Mesodermal cell (in vitro differentiated cells): ENCODE data around the gene SLC26A11.
"Not testable (repeated sequence)": the region's sequence is repeated elsewhere in the genome, so short reads cannot be mapped to it uniquely, and the experiment has no call there.

Experiments used
- H3K27ac ChIP-seq: 2 replicates; pipeline ENCODE4 v1.7.0; 2013; ENCODE audit warnings: mild to moderate bottlenecking, low read depth, low read length, moderate library complexity; ENCODE audit not compliant: severe bottlenecking
- H3K36me3 ChIP-seq: 2 replicates; pipeline ENCODE4 v1.7.1; 2013; ENCODE audit warnings: mild to moderate bottlenecking, low read length, moderate library complexity; ENCODE audit not compliant: control insufficient read depth, insufficient read depth
- H3K4me1 ChIP-seq: one replicate; pipeline ENCODE4 v1.7.1; 2013; ENCODE audit warnings: mild to moderate bottlenecking, low read length; ENCODE audit not compliant: insufficient read depth, control insufficient read depth, poor library complexity, severe bottlenecking
- H3K4me3 ChIP-seq: 2 replicates; pipeline ENCODE4 v1.7.0; 2013; ENCODE audit warnings: low read length, control low read depth, mild to moderate bottlenecking; ENCODE audit not compliant: insufficient read depth, poor library complexity, severe bottlenecking; ENCODE audit errors: extremely low read depth
- H3K9me3 ChIP-seq: 2 replicates; pipeline ENCODE4 v1.7.1; 2013; ENCODE audit warnings: mild to moderate bottlenecking, low read length, moderate library complexity; ENCODE audit not compliant: control insufficient read depth
- WGBS, 2 experiments: methylation state at CpG; one replicate each; pipeline ENCODE4 v1.1.5; 2013; ENCODE audit warnings: missing lambda C conversion rate in 2 of 2; ENCODE audit not compliant: insufficient coverage in 2 of 2; 5-methylcytosine and 5-hydroxymethylcytosine counted together

The SLC26A11 gene

DNA sequence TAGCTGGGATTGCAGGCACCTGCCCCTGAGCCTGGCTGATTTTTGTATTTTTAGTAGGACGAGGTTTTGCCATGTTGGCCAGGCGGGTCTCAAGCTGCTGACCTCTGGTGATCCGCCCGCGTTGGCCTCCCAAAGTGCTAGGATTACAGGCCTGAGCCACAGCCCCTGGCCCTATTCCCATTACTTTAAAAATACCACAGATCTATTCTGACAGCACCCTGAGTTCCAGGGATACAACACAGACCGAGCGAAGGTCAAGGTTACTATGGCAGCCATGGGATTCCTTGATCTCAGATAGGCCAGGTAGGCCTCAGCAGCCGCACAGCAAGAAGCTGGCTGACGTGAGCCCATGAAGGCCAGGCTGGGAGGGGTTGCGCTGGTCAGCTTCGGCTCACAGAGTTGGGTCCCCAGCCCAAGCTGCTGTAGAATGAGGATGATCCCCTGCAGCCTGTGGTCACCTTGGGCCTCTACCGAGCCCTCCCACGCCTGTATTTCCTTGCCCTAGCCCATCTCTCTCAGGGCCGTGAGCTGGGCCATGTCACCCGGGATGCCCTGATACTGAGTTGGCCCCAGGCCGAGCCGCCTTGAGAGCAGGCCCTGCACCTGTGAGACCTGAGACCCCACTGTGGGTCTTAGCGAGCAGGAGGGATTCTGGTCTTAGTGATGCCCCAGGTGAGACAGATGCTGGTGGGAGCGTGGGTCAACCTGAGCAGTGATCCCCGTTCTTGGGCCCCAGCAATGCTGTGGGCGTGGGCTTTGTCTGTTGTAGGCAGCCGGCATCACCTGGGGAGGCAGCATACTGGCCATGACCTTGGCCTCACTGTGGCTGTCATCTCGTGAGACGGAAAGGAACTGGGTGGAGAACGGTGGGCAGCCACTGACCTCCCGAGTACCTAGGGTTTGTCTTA is 23.6 kb downstream of the SLC26A11 start:
- H3K9me3 ChIP-seq, result no peaks in the 10 kb centered on the region
- no peak overlapping the region for H3K27ac ChIP-seq
- H3K4me3 ChIP-seq, result no peak overlapping the region
- 96 to 97% methylated on average over 19 to 23 of the region's 26 CpGs for WGBS, 2 experiments
- no peaks in the 10 kb centered on the region for H3K4me1 ChIP-seq
- peaks cover 52% of the 10 kb centered on the region for H3K36me3 ChIP-seq

DNA sequence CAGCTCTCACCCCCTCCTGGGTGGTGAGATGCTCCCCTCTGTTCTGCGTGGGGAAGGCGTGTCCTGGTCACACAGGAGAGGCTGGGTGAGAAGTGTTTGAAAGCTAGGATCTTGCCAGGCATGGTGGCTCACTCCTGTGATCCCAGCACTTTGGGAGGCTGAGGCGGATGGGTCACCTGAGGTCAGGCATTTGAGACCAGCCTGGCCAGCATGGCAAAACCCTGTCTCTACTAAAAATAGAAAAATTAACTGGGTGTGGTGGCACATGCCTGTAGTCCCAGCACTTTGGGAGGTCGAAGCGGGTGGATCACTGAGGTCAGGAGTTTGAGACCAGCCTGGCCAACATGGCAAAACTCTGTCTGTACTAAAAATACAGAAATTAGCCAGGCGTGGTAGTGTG is 24.2 kb downstream of the SLC26A11 start:
- not testable (repeated sequence) for H3K9me3 ChIP-seq, H3K4me3 ChIP-seq, H3K27ac ChIP-seq, H3K4me1 ChIP-seq
- 92 to 97% methylated on average over 6 of the region's 6 CpGs for WGBS, 2 experiments
- H3K36me3 ChIP-seq, result peaks cover 46% of the 10 kb centered on the region

DNA sequence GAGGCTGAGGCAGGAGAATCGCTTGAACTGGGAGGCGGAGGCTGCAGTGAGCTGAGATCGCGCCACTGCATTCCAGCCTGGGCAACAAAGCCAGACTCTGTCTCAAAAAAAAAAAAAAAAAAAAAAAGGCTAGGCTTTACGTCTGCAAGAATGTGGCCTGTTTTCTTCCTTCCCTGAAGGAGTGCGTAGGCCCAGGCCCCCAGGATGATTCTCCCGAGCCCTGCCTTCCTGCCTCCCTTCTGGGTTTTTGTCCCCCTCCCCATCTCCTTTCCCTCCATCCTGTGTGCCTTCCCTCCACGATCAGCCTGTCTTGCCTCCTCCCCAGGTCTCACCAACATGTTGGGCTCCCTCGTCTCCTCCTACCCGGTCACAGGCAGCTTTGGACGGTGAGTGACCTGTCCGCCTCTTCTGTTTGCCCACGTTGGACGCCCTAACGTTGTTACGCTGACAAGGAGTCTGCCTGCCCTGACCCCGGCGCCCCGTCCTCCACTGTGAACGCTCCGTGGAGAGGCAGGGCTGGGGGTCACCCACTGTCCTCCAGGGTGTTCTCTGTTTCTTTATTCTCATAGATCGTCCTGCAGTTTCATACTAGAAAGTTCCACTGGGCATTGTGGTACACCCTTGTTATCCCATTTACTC is 24.8 kb downstream of the SLC26A11 start:
- Histone ChIP-seq H3K4me3 (no peak overlapping the region), H3K4me1 (no peaks in the 10 kb centered on the region), H3K27ac (no peak overlapping the region), H3K9me3 (no peaks in the 10 kb centered on the region), H3K36me3 (peaks cover 48% of the 10 kb centered on the region)
- 91 to 92% methylated on average over 20 to 22 of the region's 22 CpGs for WGBS, 2 experiments

DNA sequence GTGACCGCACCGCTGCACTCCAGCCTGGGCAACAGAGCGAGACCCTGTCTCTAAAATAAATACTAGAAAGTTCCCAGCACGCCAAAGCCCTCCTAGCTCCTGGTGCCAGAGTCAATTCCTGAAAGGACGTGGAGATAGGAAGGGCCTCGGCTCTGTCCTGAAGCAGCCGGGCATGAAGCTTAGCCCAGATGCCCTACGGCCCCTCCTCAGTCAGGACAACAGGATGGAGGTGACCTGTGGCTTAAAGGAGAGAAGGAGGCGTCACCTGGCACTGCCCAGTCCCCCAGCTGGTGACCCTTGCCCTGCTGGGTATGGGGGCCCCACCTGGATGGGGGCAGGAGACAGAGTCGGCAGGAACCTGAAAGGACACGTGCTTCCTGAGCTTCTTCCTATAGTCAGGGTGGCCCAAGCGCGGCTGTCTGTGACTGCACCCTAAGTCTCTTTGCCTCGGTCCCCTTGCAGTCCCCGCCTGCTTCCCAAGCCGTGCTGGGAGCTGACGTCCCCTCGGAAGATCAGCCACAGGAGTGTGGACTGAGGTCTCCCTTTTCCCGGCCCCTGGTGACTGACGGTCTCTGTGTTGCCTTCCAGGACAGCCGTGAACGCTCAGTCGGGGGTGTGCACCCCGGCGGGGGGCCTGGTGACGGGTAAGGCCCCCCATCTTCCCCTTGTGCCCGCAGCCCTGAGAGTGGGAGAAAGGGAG is 25.5 kb downstream of the SLC26A11 start:
- 92 to 93% methylated on average over 20 to 27 of the region's 27 CpGs for WGBS, 2 experiments
- Histone ChIP-seq H3K27ac (no peak overlapping the region), H3K9me3 (no peaks in the 10 kb centered on the region), H3K36me3 (peaks cover 51% of the 10 kb centered on the region), H3K4me1 (no peaks in the 10 kb centered on the region), H3K4me3 (no peak overlapping the region)

DNA sequence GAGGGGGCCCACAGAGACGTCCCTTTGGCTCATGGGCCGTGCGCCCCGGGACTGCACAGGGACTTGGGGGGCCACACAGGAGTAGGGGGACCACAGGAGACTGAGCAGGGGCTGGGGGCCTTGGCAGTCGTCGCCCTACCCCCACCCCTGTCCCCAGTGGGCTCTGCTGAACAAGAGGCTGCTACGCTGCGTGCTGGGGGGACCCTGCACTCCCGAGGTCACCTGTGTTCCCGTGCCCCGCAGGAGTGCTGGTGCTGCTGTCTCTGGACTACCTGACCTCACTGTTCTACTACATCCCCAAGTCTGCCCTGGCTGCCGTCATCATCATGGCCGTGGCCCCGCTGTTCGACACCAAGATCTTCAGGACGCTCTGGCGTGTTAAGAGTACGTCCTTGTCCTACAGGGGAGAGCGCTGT is 26.0 kb downstream of the SLC26A11 start:
- H3K4me3 ChIP-seq, result no peak overlapping the region
- H3K9me3 ChIP-seq, result no peaks in the 10 kb centered on the region
- H3K36me3 ChIP-seq, result peaks cover 46% of the 10 kb centered on the region
- no peaks in the 10 kb centered on the region for H3K4me1 ChIP-seq
- WGBS, 2 experiments, result 96 to 97% methylated on average over 17 of the region's 19 CpGs
- H3K27ac ChIP-seq, result no peak overlapping the region

DNA sequence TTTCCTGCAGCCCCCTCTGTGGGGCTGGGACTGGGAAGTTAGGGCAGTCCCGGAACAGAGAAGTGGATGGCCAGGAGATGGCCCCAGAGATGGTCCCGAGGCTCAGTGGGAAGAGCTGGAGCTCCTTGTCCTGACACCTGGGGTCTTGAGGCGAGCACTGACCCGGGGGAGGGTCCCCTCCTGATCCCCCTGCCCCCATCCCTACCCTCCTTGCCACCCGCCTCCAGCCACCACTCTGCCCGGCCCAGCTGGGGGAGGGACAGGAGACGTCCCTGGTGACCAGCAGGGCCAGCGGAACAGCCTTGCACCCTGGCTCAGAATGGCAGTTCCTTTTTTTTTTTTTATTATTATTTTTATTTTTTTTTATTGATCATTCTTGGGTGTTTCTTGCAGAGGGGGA is 26.5 kb downstream of the SLC26A11 start:
- H3K4me1 ChIP-seq, result no peaks in the 10 kb centered on the region
- peaks cover 41% of the 10 kb centered on the region for H3K36me3 ChIP-seq
- 90 to 95% methylated on average over 2 to 4 of the region's 8 CpGs for WGBS, 2 experiments
- H3K9me3 ChIP-seq, result no peaks in the 10 kb centered on the region
- H3K4me3 ChIP-seq, result no peak overlapping the region
- H3K27ac ChIP-seq, result no peak overlapping the region

DNA sequence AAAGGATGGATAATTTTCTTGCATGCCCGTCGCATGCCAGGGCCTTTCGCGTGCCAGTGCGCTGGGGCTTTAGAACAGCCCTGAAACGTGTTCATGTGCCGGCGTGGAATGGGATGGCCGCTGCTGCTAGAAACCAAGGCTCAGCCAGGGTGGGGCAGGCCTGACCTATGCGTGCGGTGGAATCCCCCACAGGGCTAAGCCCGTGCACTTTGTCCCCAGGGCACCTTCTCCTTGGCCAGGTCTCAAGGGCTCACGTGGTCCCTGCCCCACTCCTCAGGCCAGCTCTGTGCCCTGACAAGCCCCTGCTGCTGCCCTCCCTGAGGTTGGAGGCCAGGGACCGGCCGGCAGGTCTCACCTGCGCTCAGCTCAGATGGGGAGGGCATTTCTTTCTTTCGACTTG is 27.3 kb downstream of the SLC26A11 start:
- WGBS, 2 experiments, result 94 to 96% methylated on average over 16 to 17 of the region's 17 CpGs
- H3K36me3 ChIP-seq, result peaks cover 39% of the 10 kb centered on the region

DNA sequence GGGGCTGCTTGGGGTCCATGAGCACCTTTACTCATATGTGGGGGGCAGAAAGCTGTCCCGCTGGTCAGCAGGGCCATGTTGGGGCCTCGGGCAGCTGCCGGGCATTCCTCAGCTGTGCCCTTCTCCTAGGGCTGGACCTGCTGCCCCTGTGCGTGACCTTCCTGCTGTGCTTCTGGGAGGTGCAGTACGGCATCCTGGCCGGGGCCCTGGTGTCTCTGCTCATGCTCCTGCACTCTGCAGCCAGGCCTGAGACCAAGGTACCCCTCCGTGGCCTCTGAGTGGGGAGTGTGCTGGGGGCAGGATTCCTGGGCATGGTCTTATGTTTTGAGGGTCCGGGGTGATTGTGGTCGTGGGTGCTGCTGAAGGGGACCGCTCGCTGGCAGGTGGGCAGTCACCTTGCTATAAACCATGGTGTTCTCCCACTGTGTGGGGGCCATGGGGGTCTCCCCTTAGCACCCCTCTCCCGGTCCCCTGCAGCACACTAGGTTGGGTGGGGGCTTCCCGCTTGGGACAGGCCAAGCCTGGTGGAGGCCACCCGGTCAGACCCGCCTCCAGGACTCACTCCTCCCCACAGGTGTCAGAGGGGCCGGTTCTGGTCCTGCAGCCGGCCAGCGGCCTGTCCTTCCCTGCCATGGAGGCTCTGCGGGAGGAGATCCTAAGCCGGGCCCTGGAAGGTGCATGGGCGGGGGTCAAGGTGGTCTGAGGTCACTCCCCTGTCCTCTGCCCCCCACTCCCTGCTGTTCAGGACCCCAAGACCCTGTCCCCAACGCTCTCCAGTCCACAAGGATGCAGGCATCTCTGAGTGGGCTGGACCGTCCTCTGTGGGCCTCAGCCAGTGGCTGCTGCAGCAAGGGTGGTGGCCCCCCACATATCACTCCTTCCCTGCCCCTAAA is 28.0 kb downstream of the SLC26A11 start:
- Histone ChIP-seq H3K4me1 (no peaks in the 10 kb centered on the region), H3K9me3 (no peaks in the 10 kb centered on the region), H3K36me3 (peaks cover 36% of the 10 kb centered on the region), H3K27ac (no peak overlapping the region), H3K4me3 (no peak overlapping the region)
- 93 to 97% methylated on average over 16 to 23 of the region's 23 CpGs for WGBS, 2 experiments

More for the DNA sequence above, 27.3 kb downstream of the SLC26A11 start:
- Histone ChIP-seq H3K27ac (no peak overlapping the region), H3K4me3 (no peak overlapping the region), H3K4me1 (no peaks in the 10 kb centered on the region), H3K9me3 (no peaks in the 10 kb centered on the region)

DNA sequence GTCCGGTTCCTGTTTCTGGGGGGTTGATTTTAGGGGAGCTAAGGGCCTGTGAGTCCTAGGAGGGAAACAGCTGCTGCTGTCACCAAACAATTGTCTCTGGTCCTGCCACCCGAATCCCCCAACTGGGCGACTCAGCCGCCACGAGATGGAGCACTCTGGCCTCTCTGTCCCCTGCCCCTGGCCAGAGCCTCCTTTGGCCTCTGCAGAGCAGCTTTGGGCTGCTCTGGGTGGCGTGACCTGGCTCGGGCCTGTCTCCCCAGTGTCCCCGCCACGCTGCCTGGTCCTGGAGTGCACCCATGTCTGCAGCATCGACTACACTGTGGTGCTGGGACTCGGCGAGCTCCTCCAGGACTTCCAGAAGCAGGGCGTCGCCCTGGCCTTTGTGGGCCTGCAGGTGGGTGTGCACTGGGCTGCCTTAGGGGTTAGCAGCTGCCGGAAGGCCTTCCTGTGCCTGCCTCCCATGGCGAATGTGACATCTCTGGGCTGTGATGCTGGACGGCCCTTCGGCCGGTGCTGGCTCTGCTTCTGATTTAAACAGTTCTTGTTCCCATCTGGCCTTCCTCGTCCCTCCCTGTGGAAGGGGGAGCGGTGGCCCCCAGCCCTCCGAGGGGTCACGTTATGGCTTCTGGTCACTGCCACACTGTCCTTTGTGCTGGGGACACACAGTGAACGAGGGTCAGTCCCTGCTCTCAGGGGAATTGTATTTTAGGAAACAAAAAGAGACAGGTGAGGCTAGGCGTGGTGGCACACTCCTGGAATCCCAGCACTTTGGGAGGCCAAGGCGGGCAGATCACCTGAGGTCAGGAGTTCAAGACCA is 28.9 kb downstream of the SLC26A11 start:
- peaks cover 4% of the 10 kb centered on the region for H3K4me1 ChIP-seq
- peaks cover 29% of the 10 kb centered on the region for H3K36me3 ChIP-seq
- WGBS, 2 experiments, result 91 to 94% methylated on average over 23 to 25 of the region's 26 CpGs
- H3K9me3 ChIP-seq, result no peaks in the 10 kb centered on the region
- H3K4me3 ChIP-seq, result no peak overlapping the region
- H3K27ac ChIP-seq, result no peak overlapping the region
